ACC112 (cell line): ENCODE measurements around the gene ADM2.

Source experiments
- H2AFZ ChIP-seq: fragments of 200-600 bp; sonication (generic); one replicate; pipeline ENCODE4 v1.6.0; 2017; ENCODE audit warnings: antibody characterized with exemption, low read length; ENCODE audit not compliant: unreplicated experiment
- H3K27ac ChIP-seq: fragments of 200-600 bp; sonication (generic); 2 replicates; pipeline ENCODE4 v1.5.1; 2014; ENCODE audit warnings: low read depth, mild to moderate bottlenecking, antibody characterized with exemption, low read length, moderate library complexity
- H3K27me3 ChIP-seq: fragments of 200-600 bp; sonication (generic); 2 replicates; pipeline ENCODE4 v1.6.1; 2014; ENCODE audit warnings: mild to moderate bottlenecking, antibody characterized with exemption, low read length, moderate library complexity, mixed read lengths; ENCODE audit not compliant: insufficient read depth
- H3K36me3 ChIP-seq: fragments of 200-600 bp; sonication (generic); 2 replicates; pipeline ENCODE4 v1.6.1; 2016; ENCODE audit warnings: mild to moderate bottlenecking, antibody characterized with exemption, low read length, moderate library complexity, mixed read lengths; ENCODE audit not compliant: insufficient read depth
- H3K4me1 ChIP-seq: fragments of 200-600 bp; sonication (generic); one replicate; pipeline ENCODE4 v1.6.1; 2016; ENCODE audit warnings: low read length, mixed read lengths; ENCODE audit not compliant: insufficient read depth, unreplicated experiment, control insufficient read depth
- H3K4me3 ChIP-seq: fragments of 200-600 bp; sonication (generic); 2 replicates; pipeline ENCODE4 v1.5.1; 2014; ENCODE audit warnings: mild to moderate bottlenecking, low read depth, low read length
- H3K79me2 ChIP-seq: fragments of 200-600 bp; sonication (generic); one replicate; pipeline ENCODE4 v1.6.0; 2016; ENCODE audit warnings: low read length; ENCODE audit not compliant: control insufficient read depth, unreplicated experiment, insufficient read depth

The ADM2 gene

DNA sequence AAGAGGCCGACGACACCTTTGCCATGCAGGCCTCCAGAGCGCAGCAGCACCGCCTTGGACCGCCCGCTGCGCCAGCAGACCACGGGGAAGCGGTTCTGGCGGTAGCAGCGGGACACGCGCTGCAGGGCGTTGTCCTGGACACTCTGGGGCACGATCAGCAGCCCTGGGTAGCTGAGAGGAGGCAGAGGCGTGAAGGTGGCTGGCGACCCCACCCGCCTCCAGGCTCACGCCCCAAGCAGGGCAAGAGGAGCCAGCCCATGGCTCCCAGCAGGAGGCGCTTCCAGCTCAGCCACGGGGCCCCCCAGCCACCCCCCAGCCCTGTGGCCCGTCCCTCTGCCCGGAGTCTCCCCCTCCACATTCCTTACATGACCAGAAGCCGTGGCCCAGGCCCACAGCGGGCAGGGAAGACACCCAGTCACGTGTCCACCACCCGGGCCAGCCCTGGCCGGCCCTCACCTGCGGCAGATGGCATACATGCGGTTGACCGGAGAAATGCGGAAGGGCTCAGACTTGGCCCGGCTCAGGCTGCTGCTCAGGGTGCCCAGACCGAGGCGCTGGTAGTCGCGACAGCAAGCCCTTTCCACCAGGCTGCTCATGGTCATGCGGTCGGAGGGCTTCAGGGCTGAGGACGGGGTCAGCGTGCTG, 21.7 kb upstream of the ADM2 start:
- H3K4me3 ChIP-seq, result no peak overlapping the region
- H3K27ac ChIP-seq, result no peak overlapping the region
- no peaks in the 10 kb centered on the region for H3K27me3 ChIP-seq
- H3K4me1 ChIP-seq, result no peaks in the 10 kb centered on the region
- no peaks in the 10 kb centered on the region for H3K79me2 ChIP-seq
- no peak overlapping the region for H2AFZ ChIP-seq
- H3K36me3 ChIP-seq, result no peaks in the 10 kb centered on the region

DNA sequence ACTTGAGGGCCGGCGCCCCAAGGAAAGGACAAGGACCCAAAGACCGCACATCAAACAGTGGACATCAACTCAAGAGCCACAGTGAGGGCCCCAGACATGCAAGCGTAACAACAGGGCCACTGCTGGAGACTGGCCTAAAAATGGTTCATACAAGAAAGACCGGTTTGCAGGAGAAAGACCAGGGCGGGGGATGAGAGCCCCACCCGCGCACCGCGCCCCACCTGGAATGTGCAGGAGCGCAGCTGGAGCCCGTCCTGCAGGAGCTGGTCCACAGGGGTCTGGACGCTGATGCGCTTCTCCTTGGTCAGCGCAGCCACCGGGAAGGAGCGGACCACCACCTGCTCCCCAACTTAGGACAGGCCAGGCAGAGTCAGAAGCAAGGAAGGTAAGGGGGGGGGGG, 20.4 kb upstream of the ADM2 start:
- Histone ChIP-seq H3K4me1 (no peaks in the 10 kb centered on the region), H3K36me3 (no peaks in the 10 kb centered on the region), H3K4me3 (no peak overlapping the region), H3K79me2 (no peaks in the 10 kb centered on the region), H2AFZ (no peak overlapping the region), H3K27ac (no peak overlapping the region), H3K27me3 (no peaks in the 10 kb centered on the region)

DNA sequence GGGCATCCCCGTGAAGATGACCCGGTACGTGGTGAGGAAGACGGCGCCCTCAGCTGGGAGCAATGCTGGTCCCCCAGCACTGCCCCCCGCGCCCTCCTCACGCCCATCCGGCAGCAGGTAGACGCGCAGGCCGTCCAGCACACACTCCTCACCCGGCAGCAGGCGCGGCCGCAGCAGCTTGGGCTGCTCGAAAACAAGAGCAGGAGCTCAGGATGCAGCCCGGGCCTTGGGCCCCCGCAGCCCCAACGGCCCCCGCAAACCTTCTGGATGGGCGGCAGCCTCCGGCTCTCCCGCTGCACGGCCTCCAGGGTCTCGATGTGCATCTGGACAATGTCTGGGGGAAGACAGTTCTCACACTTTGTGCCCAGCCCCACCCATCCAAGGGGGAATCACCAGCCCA, 19.8 kb upstream of the ADM2 start:
- no peaks in the 10 kb centered on the region for H3K79me2 ChIP-seq

DNA sequence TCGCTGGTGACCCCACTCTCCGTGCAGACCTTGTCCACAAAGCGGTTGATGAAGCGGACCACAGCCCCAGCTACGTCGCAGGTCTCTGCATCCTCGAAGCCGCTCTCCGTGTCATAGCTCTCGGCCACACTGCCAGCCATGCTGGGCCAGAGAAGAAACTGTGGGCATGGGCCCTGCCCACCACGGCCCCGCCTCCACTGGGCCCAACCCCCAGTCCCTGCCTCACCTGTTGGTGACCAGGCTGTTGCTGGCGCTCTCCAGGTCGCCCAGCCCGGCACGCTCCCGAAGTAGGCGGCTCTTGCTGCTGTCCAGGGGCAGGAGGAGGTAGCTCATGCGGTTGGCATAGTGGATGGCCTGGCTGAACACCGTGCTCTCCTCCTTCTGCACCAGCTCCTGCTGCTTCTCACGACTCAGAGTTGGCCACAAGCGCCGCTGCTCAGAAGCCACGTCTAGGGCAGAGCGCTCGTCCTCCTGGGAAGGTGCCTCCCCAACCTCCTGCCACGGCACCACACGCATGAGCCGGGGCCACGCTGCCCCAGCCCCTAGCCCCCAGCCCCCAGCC, 19.3 kb upstream of the ADM2 start:
- Histone ChIP-seq H3K27me3 (no peaks in the 10 kb centered on the region), H3K79me2 (no peaks in the 10 kb centered on the region), H3K27ac (no peak overlapping the region), H3K36me3 (no peaks in the 10 kb centered on the region), H2AFZ (no peak overlapping the region), H3K4me1 (no peaks in the 10 kb centered on the region), H3K4me3 (no peak overlapping the region)

More for the DNA sequence above, 19.8 kb upstream of the ADM2 start:
- Histone ChIP-seq H3K27ac (no peak overlapping the region), H3K4me3 (no peak overlapping the region), H3K27me3 (no peaks in the 10 kb centered on the region), H2AFZ (no peak overlapping the region), H3K36me3 (no peaks in the 10 kb centered on the region), H3K4me1 (no peaks in the 10 kb centered on the region)

DNA sequence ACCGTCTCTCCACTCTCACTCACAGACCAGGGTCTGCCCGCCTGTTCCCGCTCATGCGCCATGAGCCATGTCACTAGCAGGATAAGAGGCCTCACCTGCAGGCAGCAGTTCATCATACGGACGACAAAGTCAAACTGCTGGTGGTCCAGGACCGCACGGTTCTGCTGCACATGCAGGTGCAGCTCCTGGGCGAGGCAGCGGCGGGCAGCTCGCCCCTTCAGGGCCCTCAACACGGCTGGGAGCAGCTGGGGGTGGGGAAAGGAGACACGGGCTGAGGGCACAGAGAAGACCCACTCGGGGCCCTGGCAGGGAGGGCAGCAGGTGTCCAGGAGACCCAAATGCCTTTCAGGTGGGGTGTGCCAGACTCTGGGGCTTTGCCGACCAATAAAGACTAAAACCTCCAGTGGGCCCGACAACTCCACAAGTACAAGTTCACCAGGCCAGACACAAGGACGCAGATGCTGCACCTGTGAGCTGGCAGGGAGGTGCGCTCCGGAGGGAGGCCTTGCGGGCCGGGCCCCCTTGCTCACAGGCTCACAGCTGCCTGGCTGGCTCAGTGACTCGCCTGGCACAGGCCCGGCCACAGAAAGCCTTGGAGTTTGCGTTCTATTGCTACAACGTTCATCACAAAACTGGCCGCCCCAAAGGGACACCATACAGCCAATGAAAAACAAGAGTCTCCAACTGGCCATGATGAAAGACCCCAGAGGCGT, 18.0 kb upstream of the ADM2 start:
- no peak overlapping the region for H3K27ac ChIP-seq
- no peaks in the 10 kb centered on the region for H3K79me2 ChIP-seq
- no peaks in the 10 kb centered on the region for H3K4me1 ChIP-seq
- no peak overlapping the region for H2AFZ ChIP-seq
- no peaks in the 10 kb centered on the region for H3K36me3 ChIP-seq
- no peak overlapping the region for H3K4me3 ChIP-seq
- no peaks in the 10 kb centered on the region for H3K27me3 ChIP-seq

DNA sequence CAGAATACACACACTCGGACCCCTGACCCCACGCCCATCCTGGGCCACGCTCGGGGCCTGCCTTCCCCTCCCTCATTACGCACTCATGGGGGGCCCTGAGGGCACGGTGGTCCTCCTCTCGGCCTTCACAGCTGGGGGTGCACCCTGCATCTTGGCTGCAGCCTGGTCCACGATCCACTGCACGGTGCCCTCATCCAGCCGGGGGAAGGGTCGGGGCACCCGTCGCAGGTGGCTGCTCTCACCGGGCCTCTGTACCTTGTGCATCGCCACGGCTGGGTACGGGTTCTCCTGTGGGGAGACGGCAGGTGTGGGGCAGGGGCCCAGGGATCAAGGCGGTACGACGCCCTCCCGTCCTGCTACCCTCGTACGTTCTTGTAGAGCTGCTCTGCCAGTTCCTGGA, 16.9 kb upstream of the ADM2 start:
- Histone ChIP-seq H3K79me2 (no peaks in the 10 kb centered on the region), H3K36me3 (no peaks in the 10 kb centered on the region), H3K27ac (no peak overlapping the region), H3K4me3 (no peak overlapping the region), H3K27me3 (no peaks in the 10 kb centered on the region), H3K4me1 (peaks cover 2% of the 10 kb centered on the region), H2AFZ (no peak overlapping the region)

DNA sequence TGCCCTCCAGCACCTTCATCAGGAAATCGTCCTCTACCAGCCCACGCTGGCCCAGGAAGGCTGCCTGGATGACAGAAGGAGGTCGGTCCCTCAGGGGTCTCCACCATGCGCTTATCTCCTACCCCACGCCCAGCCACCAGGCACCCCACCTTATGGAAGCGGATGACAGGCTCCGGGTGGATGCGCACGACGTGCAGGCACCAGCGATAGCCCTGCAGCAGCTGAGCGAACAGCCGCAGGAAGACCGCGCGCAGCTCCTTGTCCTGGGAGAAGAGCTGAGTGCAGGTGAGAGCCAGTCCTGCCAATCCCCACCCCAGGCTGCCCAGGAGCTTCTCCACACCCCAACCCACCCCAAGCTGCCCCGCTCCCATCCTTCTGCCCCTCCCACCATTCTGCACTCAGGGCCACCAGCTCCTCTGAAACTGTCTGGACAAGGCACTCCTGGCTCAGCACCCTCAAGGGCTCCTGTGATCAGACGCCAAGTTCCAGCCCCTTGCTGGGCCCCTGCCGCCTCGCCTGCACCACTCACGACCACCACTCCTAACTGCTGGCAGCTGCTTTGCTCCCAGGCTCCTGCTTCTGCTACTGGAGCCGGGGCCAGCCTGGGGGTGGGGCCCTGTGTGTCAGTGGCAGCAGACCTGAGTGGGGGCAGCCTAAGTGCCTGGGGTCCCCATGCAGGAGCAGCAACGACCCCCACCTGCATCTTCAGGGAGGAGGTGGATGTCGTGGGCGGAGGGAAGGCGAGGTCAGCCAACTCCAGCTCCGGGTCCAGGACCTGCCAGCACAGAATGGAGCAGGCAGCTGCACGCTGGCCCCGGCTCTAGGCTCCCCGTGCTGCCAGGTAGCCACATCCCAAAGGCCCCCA, 16.0 kb upstream of the ADM2 start:
- Histone ChIP-seq H3K4me3 (no peak overlapping the region), H3K4me1 (peaks cover 10% of the 10 kb centered on the region), H3K79me2 (peaks cover 5% of the 10 kb centered on the region), H2AFZ (no peak overlapping the region), H3K27ac (no peak overlapping the region), H3K27me3 (no peaks in the 10 kb centered on the region), H3K36me3 (no peaks in the 10 kb centered on the region)

DNA sequence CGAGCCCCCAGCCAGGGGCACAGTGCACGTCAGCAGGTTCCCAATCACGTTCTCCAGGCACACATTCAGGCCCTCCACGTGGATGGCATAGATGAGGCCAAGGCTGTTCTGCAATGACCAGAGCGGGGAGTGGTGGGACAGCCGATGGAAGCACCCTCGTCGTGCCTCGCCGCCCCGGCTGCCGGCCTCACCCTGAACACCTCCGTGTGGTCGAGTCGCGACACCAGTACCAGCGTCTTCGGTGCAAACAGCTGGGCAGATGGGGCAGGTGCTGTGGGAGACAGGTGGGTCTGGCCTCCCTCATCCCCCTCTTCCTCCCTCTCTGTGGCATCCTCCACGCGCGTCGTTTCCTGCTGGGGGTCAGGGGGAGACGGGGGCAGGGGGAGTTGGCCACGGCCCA, 14.0 kb upstream of the ADM2 start:
- Histone ChIP-seq H3K79me2 (peaks cover 24% of the 10 kb centered on the region), H3K27ac (no peak overlapping the region), H3K36me3 (no peaks in the 10 kb centered on the region), H3K27me3 (no peaks in the 10 kb centered on the region), H3K4me1 (peaks cover 14% of the 10 kb centered on the region), H2AFZ (no peak overlapping the region), H3K4me3 (no peak overlapping the region)

DNA sequence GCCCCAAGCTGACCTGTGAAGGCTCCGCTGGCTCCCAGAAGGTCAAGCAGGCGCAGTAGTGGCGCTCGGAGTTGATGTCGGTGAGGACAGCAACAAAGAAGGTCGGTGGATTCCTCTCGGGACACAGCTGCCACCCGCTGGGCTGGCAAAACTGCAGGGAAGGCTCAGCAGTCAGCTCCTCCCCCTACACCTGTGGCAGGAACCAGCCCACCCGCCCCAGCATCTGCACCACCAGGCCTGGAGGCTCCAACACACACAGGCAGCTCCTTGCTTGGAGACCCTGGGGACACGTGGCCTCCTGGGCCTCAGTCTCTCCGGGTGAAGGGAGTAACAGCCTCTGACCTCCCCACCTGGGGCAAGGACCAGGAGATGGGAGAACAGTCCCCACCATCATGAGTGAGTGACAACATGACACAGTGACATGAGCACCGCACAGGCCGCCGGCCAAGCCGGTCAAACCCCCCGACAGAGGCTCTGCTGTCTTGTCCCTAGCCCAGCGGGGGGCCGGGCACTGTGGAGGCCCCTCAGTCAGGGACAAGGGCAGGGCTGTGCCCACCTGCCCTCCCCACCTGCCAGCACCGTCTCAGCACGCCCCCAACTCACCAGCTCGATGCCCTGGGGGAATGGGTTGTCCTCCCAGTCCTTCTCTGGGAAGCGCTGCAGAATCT, 13.4 kb upstream of the ADM2 start:
- no peaks in the 10 kb centered on the region for H3K36me3 ChIP-seq
- H3K27ac ChIP-seq, result no peak overlapping the region
- H3K4me3 ChIP-seq, result no peak overlapping the region
- no peak overlapping the region for H2AFZ ChIP-seq
- peaks cover 30% of the 10 kb centered on the region for H3K79me2 ChIP-seq
- no peaks in the 10 kb centered on the region for H3K27me3 ChIP-seq
- H3K4me1 ChIP-seq, result peaks cover 14% of the 10 kb centered on the region

DNA sequence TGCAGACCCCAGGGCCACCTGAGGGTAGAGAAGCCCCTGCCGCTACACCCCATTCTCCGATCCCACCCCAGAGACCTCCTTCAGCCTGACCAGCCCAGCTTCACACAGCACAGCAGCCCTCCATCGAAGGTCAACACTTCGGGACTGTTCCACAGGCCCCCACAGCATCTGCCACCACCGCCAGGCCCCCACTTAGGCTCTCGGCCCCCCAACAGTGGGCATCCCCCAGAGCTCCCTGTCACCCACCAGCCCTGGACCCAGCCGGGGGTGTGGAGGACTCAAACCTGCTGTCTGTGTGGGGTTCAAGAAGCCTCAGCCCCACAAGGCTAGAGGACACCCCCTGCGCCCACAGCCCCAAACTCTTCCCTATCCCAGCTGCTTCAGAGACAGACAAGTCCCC, 12.7 kb upstream of the ADM2 start:
- Histone ChIP-seq H3K36me3 (no peaks in the 10 kb centered on the region), H3K4me3 (no peak overlapping the region), H2AFZ (no peak overlapping the region), H3K27me3 (no peaks in the 10 kb centered on the region), H3K4me1 (peaks cover 19% of the 10 kb centered on the region), H3K27ac (no peak overlapping the region), H3K79me2 (peaks cover 37% of the 10 kb centered on the region)
